ENCODE data around the gene ATP5MC3.

DNA sequence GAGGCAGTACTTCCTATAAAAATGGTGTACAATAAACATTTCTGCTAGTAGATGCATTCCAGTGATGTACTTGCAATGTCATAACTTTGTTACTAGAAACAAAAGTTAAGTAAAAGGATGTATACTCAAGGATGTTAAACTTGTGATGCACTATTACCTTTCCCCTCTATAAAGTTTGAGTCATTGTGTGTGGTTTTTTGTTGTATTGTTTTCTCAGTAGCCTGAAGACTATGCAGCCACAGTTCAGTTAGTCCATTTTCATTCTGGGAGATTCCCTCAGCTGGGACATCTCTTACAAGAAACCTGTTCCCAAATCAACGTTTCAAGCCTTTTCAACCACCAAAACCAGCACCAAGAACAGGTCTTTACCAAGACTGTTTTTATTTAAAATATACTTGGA lies 5.6 kb downstream of the ATP5MC3 start:
- no peak for TF ChIP-seq SALL1 (CRISPR knock-in tag; IDR thresholded peaks at IDR 0.05)
- TF ChIP-seq FOSL1 (CRISPR knock-in tag; IDR thresholded peaks at IDR 0.05; ENCODE audit: borderline replicate concordance), result no peak
